HepG2 (cell line): ENCODE data around the gene RABEP2. TPM values are rescaled to one million over a fixed set of nuclear protein-coding genes. Genes with fewer than 3 reads are reported as not detected.
A peak's percentile ranks its signal among the peaks of the same experiment; 100 is the strongest.

Experiments used
- ATAC-seq: fragments of 200-7000 bp; cut with Tn5 transposase; 3 replicates; pipeline ENCODE4 v1.9.1; 2020; ENCODE audit warnings: mild to moderate bottlenecking, moderate library complexity
- BruUV-seq: library from RNA; stranded (reverse); fragments of 400-500 nt; replicated peaks from 2 replicates; lab custom pipeline; 2021; lab: Mats Ljungman, UMichigan
- CTCF ChIA-PET: fragments of 300-600 bp; formaldehyde crosslinking; extraction: SDS; loops from one replicate; lab custom pipeline; 2021; ENCODE audit warnings: low total read pairs, inconsistent platforms, low intra/inter-chr PET ratio; lab: Yijun Ruan, JAX
- POLR2A ChIA-PET: fragments of 350-600 bp; sonication (Branson Sonifier 250); formaldehyde crosslinking; loops from one replicate; lab custom pipeline; 2020; ENCODE audit warnings: antibody characterized with exemption, inconsistent platforms; lab: Yijun Ruan, JAX
- DNase-seq: peaks from one replicate; pipeline ENCODE4 v3.0.0-alpha.2; 2015; ENCODE audit warnings: low spot score
- FAIRE-seq: peaks from 3 replicates; lab custom pipeline; 2011; peaks lifted over from hg19 to GRCh38; lab: Jason Lieb, UNC
- H2AFZ ChIP-seq: one replicate; pipeline ENCODE4 v1.6.1; 2011; ENCODE audit warnings: low read length, inconsistent platforms
- H3K27ac ChIP-seq: fragments of 300-600 bp; 3 replicates; pipeline ENCODE4 v1.8.0; 2011; ENCODE audit warnings: mixed run types, mild to moderate bottlenecking, mixed read lengths, low read length, inconsistent platforms; ENCODE audit not compliant: insufficient read depth; ENCODE audit errors: extremely low read length
- H3K27me3 ChIP-seq, 2 experiments: fragments of 200-600 bp in 1 of 2; 2 replicates in 1 of 2; 3 replicates in 1 of 2; pipeline versions ENCODE4 v1.6.0 to v1.8.0; 2011; ENCODE audit warnings: low read length in 2 of 2, mild to moderate bottlenecking in 2 of 2, moderate library complexity in 2 of 2, inconsistent platforms in 1 of 2; ENCODE audit not compliant: insufficient read depth in 2 of 2, control insufficient read depth in 1 of 2
- H3K36me3 ChIP-seq, 2 experiments: fragments of 200-600 bp in 1 of 2; replicated peaks in 1 of 2; 2 replicates in 1 of 2; 3 replicates in 1 of 2; pipeline versions ENCODE4 v1.5.1 to v1.8.0; 2011; ENCODE audit warnings: low read length in 2 of 2, inconsistent platforms in 1 of 2; ENCODE audit not compliant: insufficient read depth in 2 of 2, control insufficient read depth in 1 of 2
- H3K4me1 ChIP-seq: 2 replicates; pipeline ENCODE4 v1.5.1; 2012; ENCODE audit warnings: low read length, inconsistent platforms; ENCODE audit not compliant: insufficient read depth
- H3K4me2 ChIP-seq: 2 replicates; pipeline ENCODE4 v1.6.0; 2011; ENCODE audit warnings: low read depth, low read length, inconsistent platforms
- H3K4me3 ChIP-seq, 3 experiments: fragments of 200-600 bp in 1 of 3; sonication (generic), shearing (Covaris generic) in 1 of 3; replicated peaks in 1 of 3; 2 replicates each; pipeline ENCODE4 v1.5.1; 2011 to 2016; ENCODE audit warnings: low read length in 3 of 3, inconsistent platforms in 2 of 3, low read depth in 2 of 3, mild to moderate bottlenecking in 2 of 3, control low read depth in 1 of 3, mixed read lengths in 1 of 3; ENCODE audit not compliant: insufficient read depth in 1 of 3
- H3K79me2 ChIP-seq: one replicate; pipeline ENCODE4 v1.6.1; 2011; ENCODE audit warnings: low read length, inconsistent platforms; ENCODE audit not compliant: insufficient read depth
- H3K9ac ChIP-seq: 2 replicates; pipeline ENCODE4 v1.6.0; 2011; ENCODE audit warnings: mild to moderate bottlenecking, low read depth, low read length, inconsistent platforms; ENCODE audit not compliant: insufficient read depth
- H3K9me3 ChIP-seq: 2 replicates; pipeline ENCODE4 v1.5.1; 2012; ENCODE audit warnings: mild to moderate bottlenecking, low read length
- H4K20me1 ChIP-seq: 2 replicates; pipeline ENCODE4 v1.6.0; 2011; ENCODE audit warnings: inconsistent platforms, mild to moderate bottlenecking, low read length, moderate library complexity; ENCODE audit not compliant: insufficient read depth
- AGO2 ChIP-seq: fragments of 200-400 bp; formaldehyde crosslinking; optimal IDR thresholded peaks from 2 replicates; pipeline ENCODE3; 2017; ENCODE audit warnings: mild to moderate bottlenecking, low read depth, low read length, moderate library complexity
- RARG ChIP-seq: sonication (generic); formaldehyde crosslinking; IDR thresholded peaks from 2 replicates; pipeline ENCODE4 v1.4.0; 2020; ENCODE audit warnings: low read depth, mild to moderate bottlenecking, missing genetic modification reagents
- REL ChIP-seq: sonication (generic); formaldehyde crosslinking; conservative IDR thresholded peaks from 2 replicates; pipeline ENCODE4 v1.8.0; 2022; ENCODE audit warnings: mild to moderate bottlenecking, missing genetic modification reagents, moderate library complexity
- WGBS: methylation state at CpG from one replicate; pipeline ENCODE4 v1.1.6; 2017; ENCODE audit warnings: low lambda C conversion rate; 5-methylcytosine and 5-hydroxymethylcytosine counted together
- in situ Hi-C: cut with HindIII; loops from 2 replicates; pipeline ENCODE4 v1.10.0; 2017; ENCODE audit warnings: low pct_unique_long_range_greater_than_20kb; ENCODE audit not compliant: extremely low pct_ligation_motif_present
- intact Hi-C: fragments of 100-400 bp; cut with micrococcal nuclease; formaldehyde crosslinking; loops from one replicate; pipeline ENCODE4 v1.10.0; 2022; ENCODE audit not compliant: unreplicated experiment
- polyA plus RNA-seq, 8 experiments: library from polyadenylated mRNA; depleted of rRNA in 3 of 8; stranded (reverse) in 7 of 8; unstranded in 1 of 8; fragments of >200 nt; fragmentation: Illumina TruSeq in 4 of 8; extraction: Trizol in 4 of 8; gene quantifications; 2 replicates each; pipeline versions ENCODE4 v1.2.1 to v1.2.3, GENCODE V29; 2011 to 2016; ENCODE audit warnings: low read depth in 4 of 8, missing spikeins in 1 of 8, mixed read lengths in 1 of 8; ENCODE audit not compliant: insufficient read depth in 1 of 8
- total RNA-seq, 5 experiments: library from RNA; depleted of rRNA; stranded (reverse); fragments of >200 nt; fragmentation: Illumina TruSeq; extraction: Trizol; gene quantifications; 2 replicates each; pipeline ENCODE4 v1.2.3, GENCODE V29; 2016; ENCODE audit warnings: low read depth in 1 of 5
- TF ChIP-seq, protein P1 (sequence below): sonication (generic); formaldehyde crosslinking; IDR thresholded peaks from 2 replicates; pipeline ENCODE4 v1.5.1; 2020; ENCODE audit warnings: mild to moderate bottlenecking, missing genetic modification reagents, moderate library complexity
- TF ChIP-seq, protein P2 (sequence below): sonication (generic); formaldehyde crosslinking; IDR thresholded peaks from 2 replicates; pipeline ENCODE4 v1.5.1; 2020; ENCODE audit warnings: mild to moderate bottlenecking, missing genetic modification reagents, moderate library complexity

The RABEP2 gene
- total and polyA plus RNA-seq, 2 of the 13 experiments (the other 11 are each of a cell fraction or from before 2014, with no cell fraction given), result 10.8 to 18.4 TPM

DNA sequence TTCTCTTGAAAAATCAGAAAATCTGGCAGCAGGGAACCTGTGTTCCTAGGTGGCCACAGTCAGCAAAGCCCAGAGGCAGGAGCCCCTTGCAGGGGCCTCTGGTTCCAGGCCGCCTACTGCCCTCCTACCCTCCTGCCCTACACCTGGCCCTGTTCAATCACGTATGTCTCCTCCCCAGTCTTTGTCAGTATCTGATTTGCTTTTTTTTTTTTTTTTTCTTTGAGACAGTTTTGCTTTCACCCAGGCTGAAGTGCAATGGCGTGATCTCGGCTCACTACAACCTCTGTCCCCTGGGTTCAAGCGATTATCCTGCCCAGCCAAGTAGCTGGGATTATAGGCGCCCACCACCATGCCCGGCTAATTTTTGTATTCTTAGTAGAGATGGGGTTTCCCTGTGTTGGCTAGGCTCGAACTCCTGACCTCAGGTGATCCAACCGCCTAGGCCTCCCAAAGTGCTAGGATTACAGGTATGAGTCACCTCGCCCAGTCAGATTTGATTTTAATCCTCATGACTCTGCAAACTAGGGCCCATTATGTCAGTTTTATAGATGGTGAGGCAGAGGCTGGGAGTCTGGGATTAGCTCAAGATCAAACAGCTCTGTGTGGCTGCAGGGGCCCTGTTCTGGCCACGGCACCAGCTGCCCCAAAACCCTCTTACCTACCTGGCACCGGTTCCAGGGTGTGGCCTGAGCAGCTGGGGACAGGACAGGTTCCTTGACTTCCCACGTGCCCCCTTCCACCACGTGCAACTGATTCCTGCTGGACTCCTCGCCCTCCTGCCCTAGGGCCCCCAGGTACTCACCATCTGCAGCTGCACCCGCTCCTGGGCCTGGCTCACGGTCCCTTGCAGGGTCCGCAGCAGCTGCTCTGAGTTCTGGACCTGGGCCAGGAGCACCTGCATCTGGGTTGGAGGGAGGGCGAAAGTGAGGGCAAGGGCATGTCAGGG is 14.7 kb downstream of the RABEP2 start:
- CTCF ChIA-PET, result no interaction called here
- Histone ChIP-seq H3K4me1 (no peaks in the 10 kb centered on the region), H3K4me2 (no peak overlapping the region), H3K79me2 (no peaks in the 10 kb centered on the region), H4K20me1 (no peaks in the 10 kb centered on the region), H3K9me3 (no peaks in the 10 kb centered on the region), H3K36me3 (peaks cover 8 to 16% of the 10 kb centered on the region in 2 experiments; a peak in 2 of 5 replicates), H2AFZ (no peak overlapping the region), H3K27me3 (no peaks in the 10 kb centered on the region), H3K27ac (no peak overlapping the region), H3K9ac (no peak overlapping the region), H3K4me3 (no peak overlapping the region)
- in situ Hi-C loops, result no loop called here
- FAIRE-seq (no peak), DNase-seq (no peak), ATAC-seq (no peak)
- 85% methylated on average over 16 of the region's 19 CpGs for WGBS
- POLR2A ChIA-PET, result interaction anchor here (0.7 kb wide), 1 partner anchor 94 kb away, joined by 3 read pairs; no protein-coding TSS in a partner anchor
- BruUV-seq, result no TSS peak
- TF ChIP-seq, protein P1, sequence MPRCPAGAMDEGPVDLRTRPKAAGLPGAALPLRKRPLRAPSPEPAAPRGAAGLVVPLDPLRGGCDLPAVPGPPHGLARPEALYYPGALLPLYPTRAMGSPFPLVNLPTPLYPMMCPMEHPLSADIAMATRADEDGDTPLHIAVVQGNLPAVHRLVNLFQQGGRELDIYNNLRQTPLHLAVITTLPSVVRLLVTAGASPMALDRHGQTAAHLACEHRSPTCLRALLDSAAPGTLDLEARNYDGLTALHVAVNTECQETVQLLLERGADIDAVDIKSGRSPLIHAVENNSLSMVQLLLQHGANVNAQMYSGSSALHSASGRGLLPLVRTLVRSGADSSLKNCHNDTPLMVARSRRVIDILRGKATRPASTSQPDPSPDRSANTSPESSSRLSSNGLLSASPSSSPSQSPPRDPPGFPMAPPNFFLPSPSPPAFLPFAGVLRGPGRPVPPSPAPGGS (CRISPR knock-in tag), result no peak
- no peak for TF ChIP-seq REL (CRISPR knock-in tag)
- TF ChIP-seq RARG (CRISPR knock-in tag), result no peak
- peak; percentile 28 for TF ChIP-seq AGO2
- TF ChIP-seq, protein P2, sequence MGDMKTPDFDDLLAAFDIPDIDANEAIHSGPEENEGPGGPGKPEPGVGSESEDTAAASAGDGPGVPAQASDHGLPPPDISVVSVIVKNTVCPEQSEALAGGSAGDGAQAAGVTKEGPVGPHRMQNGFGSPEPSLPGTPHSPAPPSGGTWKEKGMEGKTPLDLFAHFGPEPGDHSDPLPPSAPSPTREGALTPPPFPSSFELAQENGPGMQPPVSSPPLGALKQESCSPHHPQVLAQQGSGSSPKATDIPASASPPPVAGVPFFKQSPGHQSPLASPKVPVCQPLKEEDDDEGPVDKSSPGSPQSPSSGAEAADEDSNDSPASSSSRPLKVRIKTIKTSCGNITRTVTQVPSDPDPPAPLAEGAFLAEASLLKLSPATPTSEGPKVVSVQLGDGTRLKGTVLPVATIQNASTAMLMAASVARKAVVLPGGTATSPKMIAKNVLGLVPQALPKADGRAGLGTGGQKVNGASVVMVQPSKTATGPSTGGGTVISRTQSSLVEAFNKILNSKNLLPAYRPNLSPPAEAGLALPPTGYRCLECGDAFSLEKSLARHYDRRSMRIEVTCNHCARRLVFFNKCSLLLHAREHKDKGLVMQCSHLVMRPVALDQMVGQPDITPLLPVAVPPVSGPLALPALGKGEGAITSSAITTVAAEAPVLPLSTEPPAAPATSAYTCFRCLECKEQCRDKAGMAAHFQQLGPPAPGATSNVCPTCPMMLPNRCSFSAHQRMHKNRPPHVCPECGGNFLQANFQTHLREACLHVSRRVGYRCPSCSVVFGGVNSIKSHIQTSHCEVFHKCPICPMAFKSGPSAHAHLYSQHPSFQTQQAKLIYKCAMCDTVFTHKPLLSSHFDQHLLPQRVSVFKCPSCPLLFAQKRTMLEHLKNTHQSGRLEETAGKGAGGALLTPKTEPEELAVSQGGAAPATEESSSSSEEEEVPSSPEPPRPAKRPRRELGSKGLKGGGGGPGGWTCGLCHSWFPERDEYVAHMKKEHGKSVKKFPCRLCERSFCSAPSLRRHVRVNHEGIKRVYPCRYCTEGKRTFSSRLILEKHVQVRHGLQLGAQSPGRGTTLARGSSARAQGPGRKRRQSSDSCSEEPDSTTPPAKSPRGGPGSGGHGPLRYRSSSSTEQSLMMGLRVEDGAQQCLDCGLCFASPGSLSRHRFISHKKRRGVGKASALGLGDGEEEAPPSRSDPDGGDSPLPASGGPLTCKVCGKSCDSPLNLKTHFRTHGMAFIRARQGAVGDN (CRISPR knock-in tag), result peak; percentile 23; the same call in 1 of the 2 replicates
- intact Hi-C loops, result no loop called here
